Fibroblast of villous mesenchyme (primary cell): ENCODE data around the gene KRT77. TPM values are rescaled to one million over a fixed set of nuclear protein-coding genes. Genes with fewer than 3 reads are reported as not detected.

Source experiments
- DNase-seq: peaks from one replicate; pipeline ENCODE4 v3.0.0-alpha.2; 2010; ENCODE audit warnings: low read depth
- H3K4me3 ChIP-seq: 2 replicates; pipeline ENCODE4 v1.5.1; 2011; ENCODE audit warnings: low read depth, mild to moderate bottlenecking, low read length
- total RNA-seq: library from RNA; depleted of rRNA; stranded (reverse); fragments of >200 nt; gene quantifications from 2 replicates; pipeline ENCODE4 v1.2.3, GENCODE V29; 2012
- TF ChIP-seq, protein P1 (sequence below): IDR thresholded peaks from 2 replicates; pipeline ENCODE4 v1.5.1; 2012; ENCODE audit warnings: low read depth, mild to moderate bottlenecking, low read length; ENCODE audit not compliant: insufficient read depth

Gene KRT77
- total RNA-seq, 1 donor: not detected

DNA sequence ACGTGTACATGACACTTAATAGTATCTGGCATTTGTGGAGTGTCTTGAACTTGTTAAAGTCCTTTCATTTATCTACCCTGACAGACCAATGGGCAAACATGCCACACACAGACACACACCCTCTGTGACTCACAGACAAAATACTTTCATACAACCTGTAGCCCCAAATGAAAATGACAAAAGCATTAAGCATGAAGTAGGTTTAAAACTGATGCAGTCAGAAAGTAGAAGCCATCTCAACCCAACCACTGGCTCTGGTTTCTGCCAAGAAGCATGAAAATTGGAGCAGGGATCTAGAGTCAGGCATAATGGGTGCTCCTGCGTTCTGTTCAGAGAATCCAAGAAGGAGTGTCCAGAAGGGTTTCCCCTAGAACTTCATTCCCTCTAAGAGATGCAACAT is 23.1 kb upstream of the KRT77 start:
- DNase-seq: no peak
- TF ChIP-seq, protein P1, sequence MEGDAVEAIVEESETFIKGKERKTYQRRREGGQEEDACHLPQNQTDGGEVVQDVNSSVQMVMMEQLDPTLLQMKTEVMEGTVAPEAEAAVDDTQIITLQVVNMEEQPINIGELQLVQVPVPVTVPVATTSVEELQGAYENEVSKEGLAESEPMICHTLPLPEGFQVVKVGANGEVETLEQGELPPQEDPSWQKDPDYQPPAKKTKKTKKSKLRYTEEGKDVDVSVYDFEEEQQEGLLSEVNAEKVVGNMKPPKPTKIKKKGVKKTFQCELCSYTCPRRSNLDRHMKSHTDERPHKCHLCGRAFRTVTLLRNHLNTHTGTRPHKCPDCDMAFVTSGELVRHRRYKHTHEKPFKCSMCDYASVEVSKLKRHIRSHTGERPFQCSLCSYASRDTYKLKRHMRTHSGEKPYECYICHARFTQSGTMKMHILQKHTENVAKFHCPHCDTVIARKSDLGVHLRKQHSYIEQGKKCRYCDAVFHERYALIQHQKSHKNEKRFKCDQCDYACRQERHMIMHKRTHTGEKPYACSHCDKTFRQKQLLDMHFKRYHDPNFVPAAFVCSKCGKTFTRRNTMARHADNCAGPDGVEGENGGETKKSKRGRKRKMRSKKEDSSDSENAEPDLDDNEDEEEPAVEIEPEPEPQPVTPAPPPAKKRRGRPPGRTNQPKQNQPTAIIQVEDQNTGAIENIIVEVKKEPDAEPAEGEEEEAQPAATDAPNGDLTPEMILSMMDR: no peak
- no peak overlapping the region for H3K4me3 ChIP-seq

GRCh38 chr12:52724384-52724783 is 21.1 kb upstream of the KRT77 start:
- TF ChIP-seq, protein P1: no peak
- H3K4me3 ChIP-seq: no peak overlapping the region

DNA sequence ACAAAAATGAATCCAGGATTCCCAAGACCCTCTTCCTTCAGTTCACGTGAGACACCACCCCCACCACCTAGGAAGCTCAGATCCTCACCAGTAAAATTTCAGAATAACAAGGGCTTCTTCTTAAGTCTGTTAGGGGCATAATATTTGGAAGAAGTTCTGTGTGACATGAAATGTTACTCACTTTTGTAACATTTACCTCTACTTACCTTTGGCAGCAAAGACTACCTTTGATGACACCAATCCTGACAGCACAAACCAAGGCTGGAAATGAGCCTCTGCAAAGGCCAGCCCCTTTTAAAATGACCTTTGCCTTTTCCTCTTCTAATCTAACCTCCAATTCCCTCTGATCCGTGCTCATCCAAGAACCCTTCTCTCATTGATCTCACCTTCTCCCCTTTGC is 19.4 kb upstream of the KRT77 start:
- DNase-seq: no peak
- TF ChIP-seq, protein P1: no peak
- no peak overlapping the region for H3K4me3 ChIP-seq

More at GRCh38 chr12:52724384-52724783, 21.1 kb upstream of the KRT77 start:
- DNase-seq: no peak

DNA sequence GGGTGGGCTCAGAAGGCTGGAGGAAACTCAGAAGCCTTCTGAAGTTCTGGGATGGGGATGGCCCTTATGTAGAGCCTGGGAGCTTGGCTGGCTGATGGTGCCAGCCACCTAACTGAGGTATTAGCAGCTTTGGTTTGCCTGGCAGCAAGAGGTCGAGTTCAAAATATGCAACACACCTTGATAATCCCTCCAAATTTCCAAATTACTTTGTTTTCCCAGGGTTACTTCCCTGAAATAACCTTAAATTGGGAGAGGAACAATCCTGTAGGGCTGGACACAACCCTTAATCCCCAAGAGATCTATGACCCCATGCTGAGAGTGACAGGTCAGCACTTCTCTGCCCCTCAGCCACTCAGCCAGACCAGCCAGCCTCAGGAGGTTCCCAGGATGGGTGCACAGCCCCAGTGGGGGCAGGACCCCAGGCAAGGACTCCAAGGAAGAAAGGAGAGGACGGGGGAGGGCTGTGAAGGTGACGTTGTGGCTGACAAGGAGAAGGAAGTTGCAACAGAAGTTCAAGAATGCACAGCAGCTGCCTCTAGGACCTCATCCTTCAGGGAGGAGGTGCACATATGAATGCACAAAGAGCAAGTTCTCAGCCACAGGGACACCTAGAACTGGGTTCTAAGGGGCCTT is 18.6 kb upstream of the KRT77 start:
- no peak overlapping the region for H3K4me3 ChIP-seq
- TF ChIP-seq, protein P1: no peak
- no peak for DNase-seq

- H3K4me3 ChIP-seq: no peak overlapping the region
- TF ChIP-seq, protein P1: no peak
- DNase-seq: no peak
Observed at GRCh38 chr12:52720365-52720886, 17.1 kb upstream of the KRT77 start.

- no peak overlapping the region for H3K4me3 ChIP-seq
- DNase-seq: no peak
- TF ChIP-seq, protein P1: no peak
Observed at GRCh38 chr12:52716061-52716460, 12.7 kb upstream of the KRT77 start.

- no peak for DNase-seq
- H3K4me3 ChIP-seq: no peak overlapping the region
- TF ChIP-seq, protein P1: no peak
Observed at GRCh38 chr12:52715416-52715815, 12.1 kb upstream of the KRT77 start.
